PFSK-1 (cell line): ENCODE results near the gene CCDC197.

Experiments
- FOXP2 ChIP-seq: optimal IDR thresholded peaks from 2 replicates; pipeline ENCODE3; 2011; ENCODE audit warnings: borderline replicate concordance, control low read depth, inconsistent platforms; ENCODE audit not compliant: insufficient read depth; ENCODE audit errors: extremely low read length, extremely low read depth
- POLR2AphosphoS5 ChIP-seq: IDR thresholded peaks from 2 replicates; pipeline ENCODE4 v1.6.1; 2012; ENCODE audit warnings: low read depth, mild to moderate bottlenecking, control low read depth, low read length, moderate library complexity
- SIN3A ChIP-seq: IDR thresholded peaks from 2 replicates; pipeline ENCODE4 v1.6.1; 2012; ENCODE audit warnings: mild to moderate bottlenecking, low read length, moderate library complexity, borderline replicate concordance; ENCODE audit not compliant: insufficient read depth
- TAF1 ChIP-seq: IDR thresholded peaks from 2 replicates; pipeline ENCODE4 v1.6.1; 2012; ENCODE audit warnings: low read length, control low read depth, borderline replicate concordance; ENCODE audit not compliant: insufficient read depth
- TF ChIP-seq, protein P1 (sequence below), 2 experiments: IDR thresholded peaks; 2 replicates each; pipeline versions ENCODE4 v1.6.1 to v1.8.0; 2011 to 2012; ENCODE audit warnings: low read depth in 2 of 2, low read length in 2 of 2, control low read depth in 1 of 2, inconsistent platforms in 1 of 2, mild to moderate bottlenecking in 1 of 2, moderate library complexity in 1 of 2; ENCODE audit not compliant: insufficient read depth in 1 of 2

CCDC197 gene

DNA sequence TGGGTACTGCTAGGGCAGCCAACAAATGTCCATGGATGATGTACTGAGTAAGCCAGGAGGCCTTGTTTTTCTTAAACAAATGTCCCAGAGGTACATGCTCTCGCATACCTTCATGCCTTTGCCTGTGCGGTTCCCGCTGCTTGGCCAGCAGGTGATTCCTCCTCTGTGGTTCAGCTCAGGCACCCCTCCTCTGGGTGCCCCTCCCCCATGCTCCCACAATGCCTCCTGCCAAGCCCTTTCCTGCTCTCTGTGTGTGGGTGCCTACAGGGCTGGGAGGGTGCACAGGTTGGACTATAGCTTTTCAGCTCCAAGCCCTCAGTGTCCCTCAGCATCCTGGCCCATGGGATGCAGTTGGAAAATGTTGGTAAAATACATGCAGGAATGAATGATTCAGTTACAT is 44.3 kb upstream of the CCDC197 start:
- TF ChIP-seq POLR2AphosphoS5: no peak
- TF ChIP-seq SIN3A: no peak
- no peak for TF ChIP-seq FOXP2

DNA sequence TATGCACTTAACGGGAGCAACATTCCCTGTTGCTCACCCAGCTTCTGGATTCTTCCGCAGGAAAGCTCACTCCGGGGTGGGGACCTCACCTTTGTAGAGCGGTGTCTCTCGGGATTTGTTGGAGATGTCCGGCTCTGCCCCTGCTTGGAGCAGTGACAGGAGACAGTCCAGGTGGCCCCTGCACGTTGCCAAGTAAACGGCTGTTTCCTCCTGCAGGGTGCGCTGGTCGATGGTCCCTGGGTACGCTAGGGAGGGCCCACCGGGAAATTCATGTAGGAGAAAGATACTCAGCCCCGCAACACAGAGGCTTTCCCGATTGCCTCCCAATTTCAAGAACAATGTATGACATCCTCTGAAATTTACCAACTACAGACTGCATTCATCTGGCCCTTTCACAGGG is 43.8 kb upstream of the CCDC197 start:
- TF ChIP-seq FOXP2: no peak
- no peak for TF ChIP-seq TAF1
- TF ChIP-seq, protein P1, sequence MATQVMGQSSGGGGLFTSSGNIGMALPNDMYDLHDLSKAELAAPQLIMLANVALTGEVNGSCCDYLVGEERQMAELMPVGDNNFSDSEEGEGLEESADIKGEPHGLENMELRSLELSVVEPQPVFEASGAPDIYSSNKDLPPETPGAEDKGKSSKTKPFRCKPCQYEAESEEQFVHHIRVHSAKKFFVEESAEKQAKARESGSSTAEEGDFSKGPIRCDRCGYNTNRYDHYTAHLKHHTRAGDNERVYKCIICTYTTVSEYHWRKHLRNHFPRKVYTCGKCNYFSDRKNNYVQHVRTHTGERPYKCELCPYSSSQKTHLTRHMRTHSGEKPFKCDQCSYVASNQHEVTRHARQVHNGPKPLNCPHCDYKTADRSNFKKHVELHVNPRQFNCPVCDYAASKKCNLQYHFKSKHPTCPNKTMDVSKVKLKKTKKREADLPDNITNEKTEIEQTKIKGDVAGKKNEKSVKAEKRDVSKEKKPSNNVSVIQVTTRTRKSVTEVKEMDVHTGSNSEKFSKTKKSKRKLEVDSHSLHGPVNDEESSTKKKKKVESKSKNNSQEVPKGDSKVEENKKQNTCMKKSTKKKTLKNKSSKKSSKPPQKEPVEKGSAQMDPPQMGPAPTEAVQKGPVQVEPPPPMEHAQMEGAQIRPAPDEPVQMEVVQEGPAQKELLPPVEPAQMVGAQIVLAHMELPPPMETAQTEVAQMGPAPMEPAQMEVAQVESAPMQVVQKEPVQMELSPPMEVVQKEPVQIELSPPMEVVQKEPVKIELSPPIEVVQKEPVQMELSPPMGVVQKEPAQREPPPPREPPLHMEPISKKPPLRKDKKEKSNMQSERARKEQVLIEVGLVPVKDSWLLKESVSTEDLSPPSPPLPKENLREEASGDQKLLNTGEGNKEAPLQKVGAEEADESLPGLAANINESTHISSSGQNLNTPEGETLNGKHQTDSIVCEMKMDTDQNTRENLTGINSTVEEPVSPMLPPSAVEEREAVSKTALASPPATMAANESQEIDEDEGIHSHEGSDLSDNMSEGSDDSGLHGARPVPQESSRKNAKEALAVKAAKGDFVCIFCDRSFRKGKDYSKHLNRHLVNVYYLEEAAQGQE (IDR thresholded peaks at IDR 0.05; ENCODE audit: insufficient read depth in 1 of 2, low read depth in 2 of 2, low read length in 2 of 2): no peak
- TF ChIP-seq POLR2AphosphoS5: no peak
- no peak for TF ChIP-seq SIN3A

DNA sequence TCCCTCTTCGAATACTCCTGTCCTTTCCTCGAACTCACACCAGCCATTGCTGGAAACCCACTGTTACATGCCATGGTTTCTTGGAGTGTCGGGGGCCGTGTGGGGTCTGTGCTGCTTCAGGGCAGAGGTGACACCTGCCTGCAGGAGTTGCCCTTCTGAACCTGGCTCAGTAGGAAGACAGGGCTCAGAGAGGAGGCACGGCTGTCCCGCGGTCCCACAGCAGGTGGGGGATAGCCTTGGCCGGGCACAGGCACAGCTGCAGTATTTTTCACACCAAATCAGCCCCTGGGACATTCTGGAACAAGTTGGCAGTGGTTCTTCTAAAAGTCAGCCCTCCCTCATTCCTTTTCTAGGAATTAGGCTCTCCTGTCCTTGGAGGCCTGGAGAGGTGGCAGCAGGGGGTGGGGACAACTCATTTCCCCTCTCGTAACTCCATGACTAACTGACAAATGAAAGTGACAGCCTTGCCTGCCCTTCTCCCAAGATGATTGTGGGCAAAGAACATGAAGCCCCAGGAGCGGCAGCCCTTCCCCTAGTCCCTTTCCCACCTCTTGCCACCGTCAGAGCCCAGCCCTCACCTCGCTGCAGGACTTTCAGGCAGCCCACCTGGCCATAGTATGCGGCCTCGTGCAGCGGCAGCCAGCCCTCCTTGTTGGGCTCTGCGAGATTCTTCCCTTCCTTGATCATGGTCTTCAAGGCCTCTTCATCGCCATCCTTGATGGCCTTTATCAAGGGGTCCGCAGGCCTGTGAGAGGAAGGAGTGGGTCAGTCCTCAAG is 43.2 kb upstream of the CCDC197 start:
- TF ChIP-seq, protein P1 (IDR thresholded peaks at IDR 0.05; ENCODE audit: insufficient read depth in 1 of 2, low read depth in 2 of 2, low read length in 2 of 2): no peak
- TF ChIP-seq TAF1 (no peak), POLR2AphosphoS5 (no peak), FOXP2 (no peak), SIN3A (no peak)

DNA sequence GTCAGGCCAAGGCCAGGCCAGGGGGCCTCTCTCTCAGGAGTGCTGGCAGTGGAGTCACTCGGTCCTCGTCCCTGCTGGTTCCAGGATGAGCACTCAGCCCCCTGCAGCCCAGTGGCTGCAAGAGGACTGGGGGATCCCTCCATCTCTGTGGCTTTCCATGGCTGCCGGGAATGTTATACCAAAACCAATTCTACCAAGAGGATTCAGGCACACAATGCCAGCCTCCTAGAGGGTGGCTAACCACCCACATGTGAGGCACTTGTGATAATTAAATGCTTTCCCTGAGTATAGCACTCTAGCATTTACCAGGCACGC is 42.6 kb upstream of the CCDC197 start:
- no peak for TF ChIP-seq TAF1
- no peak for TF ChIP-seq FOXP2
- no peak for TF ChIP-seq POLR2AphosphoS5
- no peak for TF ChIP-seq SIN3A

DNA sequence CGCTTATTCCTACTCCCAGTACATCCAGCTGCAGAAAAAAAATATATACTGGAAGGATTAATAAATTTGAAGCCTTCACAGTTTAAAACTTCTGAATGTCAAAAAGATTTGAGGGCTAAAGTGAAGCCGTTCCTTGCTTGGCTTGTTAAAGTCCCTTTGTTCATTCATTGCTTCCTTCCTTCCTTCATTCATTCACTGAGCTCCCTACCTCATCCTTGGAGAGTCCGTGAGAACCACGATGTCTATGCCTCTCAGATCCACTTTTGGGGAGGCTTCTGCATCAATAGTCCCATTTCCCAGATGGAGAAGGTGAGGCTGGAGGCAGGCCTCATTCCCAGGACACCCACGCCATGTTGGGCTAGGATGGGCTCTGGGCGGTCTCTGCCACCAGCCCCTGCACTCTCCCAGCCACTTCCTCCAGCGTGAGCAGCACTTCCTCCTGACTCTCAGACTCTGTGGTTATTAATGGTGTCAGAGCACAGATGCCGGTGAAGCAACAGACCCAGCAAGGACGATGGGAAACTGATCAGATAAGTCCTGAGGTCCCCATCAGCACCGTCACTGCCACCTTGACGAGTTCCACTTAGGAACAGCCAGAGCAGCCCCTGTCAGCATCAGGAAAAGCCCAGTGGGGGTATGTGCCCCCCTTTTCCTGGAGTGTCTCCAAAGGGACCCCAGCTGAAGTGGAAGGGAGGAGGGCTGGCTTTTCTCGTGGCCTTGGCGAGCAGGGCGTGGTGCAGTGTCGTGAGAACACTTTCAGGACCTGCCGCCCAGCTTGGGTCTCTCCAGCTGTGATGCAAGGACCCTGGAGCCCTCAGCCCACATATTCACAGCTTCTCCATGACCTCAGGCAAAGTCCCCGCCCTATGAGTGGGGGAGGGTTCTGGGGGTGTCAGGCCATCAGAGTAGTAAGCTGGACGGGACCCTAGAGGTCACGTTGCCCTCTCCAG is 41.9 kb upstream of the CCDC197 start:
- no peak for TF ChIP-seq FOXP2
- TF ChIP-seq TAF1: no peak
- no peak for TF ChIP-seq POLR2AphosphoS5
- TF ChIP-seq SIN3A: no peak
- TF ChIP-seq, protein P1 (IDR thresholded peaks at IDR 0.05; ENCODE audit: insufficient read depth in 1 of 2, low read depth in 2 of 2, low read length in 2 of 2): no peak
